PC-9 (cell line): Measurements from ENCODE around the gene ISM1.

Experiments
- CTCF ChIP-seq: fragments of 200-600 bp; sonication (generic); conservative IDR thresholded peaks from 2 replicates; pipeline ENCODE4 v1.6.1; 2017; ENCODE audit warnings: mixed run types, antibody characterized with exemption, mild to moderate bottlenecking, moderate library complexity
- EZH2 ChIP-seq: fragments of 200-600 bp; sonication (generic); IDR thresholded peaks from 2 replicates; pipeline ENCODE4 v1.8.0; 2017; ENCODE audit warnings: antibody characterized with exemption, low read depth

- TF ChIP-seq CTCF = no peak
- no peak for TF ChIP-seq EZH2
Observed at GRCh38 chr20:13207016-13207415, 14.1 kb upstream of the ISM1 start.
